H1 (cell line): ENCODE measurements around the gene WWC2. TPM values are rescaled to one million over a fixed set of nuclear protein-coding genes. Genes with fewer than 3 reads are reported as not detected.

ENCODE experiments used
- CTCF ChIA-PET: fragments of 300-600 bp; sonication (Branson Sonifier 250); formaldehyde crosslinking; loops from one replicate; lab custom pipeline; 2021; ENCODE audit not compliant: partially characterized antibody; lab: Charles Lee
- POLR2A ChIA-PET: fragments of 300-600 bp; sonication (Branson Sonifier 250); formaldehyde crosslinking; loops from one replicate; lab custom pipeline; 2021; ENCODE audit warnings: inconsistent platforms; ENCODE audit not compliant: partially characterized antibody; lab: Charles Lee
- DNase-seq, 2 experiments: peaks; one replicate each; pipeline versions ENCODE4 v3.0.0 to v3.0.0-alpha.2; 2010 to 2022; ENCODE audit warnings: low spot score in 2 of 2, low read depth in 1 of 2, mixed read lengths in 1 of 2
- FAIRE-seq: peaks from 2 replicates; lab custom pipeline; 2011; peaks lifted over from hg19 to GRCh38; lab: Jason Lieb, UNC
- H2AFZ ChIP-seq: 2 replicates; pipeline ENCODE4 v1.8.1; 2012; ENCODE audit warnings: low read length, inconsistent platforms
- H2AK5ac ChIP-seq: 2 replicates; pipeline ENCODE4 v1.6.1; 2013; ENCODE audit warnings: low read depth, low read length
- H2BK120ac ChIP-seq: replicated peaks from 2 replicates; pipeline ENCODE3; 2013; ENCODE audit warnings: low read depth, low read length, inconsistent platforms
- H2BK12ac ChIP-seq: 2 replicates; pipeline ENCODE4 v1.6.1; 2013; ENCODE audit warnings: low read depth, low read length
- H2BK15ac ChIP-seq: 2 replicates; pipeline ENCODE4 v1.6.1; 2013; ENCODE audit warnings: low read length
- H2BK20ac ChIP-seq: 2 replicates; pipeline ENCODE4 v1.6.1; 2013; ENCODE audit warnings: low read length
- H2BK5ac ChIP-seq: 2 replicates; pipeline ENCODE4 v1.6.1; 2013; ENCODE audit warnings: low read depth, low read length
- H3K14ac ChIP-seq: 2 replicates; pipeline ENCODE4 v1.6.1; 2013; ENCODE audit warnings: inconsistent platforms; ENCODE audit not compliant: insufficient read length
- H3K18ac ChIP-seq: 2 replicates; pipeline ENCODE4 v1.6.1; 2013; ENCODE audit warnings: low read length; ENCODE audit errors: extremely low read depth
- H3K23ac ChIP-seq: 2 replicates; pipeline ENCODE4 v1.6.1; 2013; ENCODE audit warnings: inconsistent platforms; ENCODE audit not compliant: insufficient read length
- H3K23me2 ChIP-seq: 2 replicates; pipeline ENCODE4 v1.6.1; 2013; ENCODE audit warnings: low read depth, low read length
- H3K27ac ChIP-seq: 2 replicates; pipeline ENCODE4 v1.6.1; 2011; ENCODE audit warnings: low read depth, low read length, inconsistent platforms
- H3K27me3 ChIP-seq, 4 experiments: replicated peaks in 1 of 4; 1 replicate in 1 of 4; 2 replicates in 3 of 4; pipeline versions ENCODE4 v1.6.1 to v1.8.1; 2011 to 2013; ENCODE audit warnings: low read length in 3 of 4, mild to moderate bottlenecking in 3 of 4, inconsistent platforms in 2 of 4, mixed read lengths in 2 of 4, moderate library complexity in 1 of 4; ENCODE audit not compliant: control insufficient read depth in 3 of 4, insufficient read depth in 3 of 4; ENCODE audit errors: extremely low read depth in 1 of 4
- H3K36me3 ChIP-seq, 4 experiments: 2 replicates each; pipeline versions ENCODE4 v1.6.1 to v1.8.1; 2011 to 2013; ENCODE audit warnings: mild to moderate bottlenecking in 4 of 4, low read length in 3 of 4, moderate library complexity in 2 of 4, control low read depth in 1 of 4, inconsistent platforms in 1 of 4; ENCODE audit not compliant: insufficient read depth in 4 of 4, control insufficient read depth in 2 of 4
- H3K4ac ChIP-seq: replicated peaks from 2 replicates; pipeline ENCODE3; 2013; ENCODE audit warnings: low read length, low read depth, mixed read lengths, inconsistent platforms; ENCODE audit not compliant: insufficient read length
- H3K4me1 ChIP-seq, 4 experiments: replicated peaks in 1 of 4; 1 replicate in 1 of 4; 2 replicates in 3 of 4; pipeline versions ENCODE4 v1.6.1 to v1.8.1; 2011 to 2013; ENCODE audit warnings: low read length in 3 of 4, inconsistent platforms in 2 of 4, mixed read lengths in 1 of 4; ENCODE audit not compliant: insufficient read depth in 4 of 4, control insufficient read depth in 3 of 4
- H3K4me2 ChIP-seq, 2 experiments: 2 replicates each; pipeline versions ENCODE4 v1.6.1 to v1.8.1; 2011 to 2013; ENCODE audit warnings: low read depth in 2 of 2, low read length in 2 of 2, control low read depth in 1 of 2, inconsistent platforms in 1 of 2, mild to moderate bottlenecking in 1 of 2; ENCODE audit not compliant: insufficient read depth in 1 of 2
- H3K4me3 ChIP-seq, 4 experiments: fragments of 200-600, 300-600 bp in 1 of 4; sonication (generic), shearing (Covaris generic), sonication (Bioruptor Twin) in 1 of 4; 2 replicates each; pipeline versions ENCODE4 v1.5.1 to v1.8.1; 2011 to 2016; ENCODE audit warnings: low read length in 4 of 4, low read depth in 3 of 4, control low read depth in 2 of 4, inconsistent platforms in 2 of 4, mild to moderate bottlenecking in 2 of 4, mixed read lengths in 1 of 4, moderate library complexity in 1 of 4; ENCODE audit not compliant: insufficient read depth in 2 of 4; ENCODE audit errors: extremely low read depth in 1 of 4
- H3K56ac ChIP-seq: replicated peaks from 2 replicates; pipeline ENCODE3; 2013; ENCODE audit warnings: low read depth, mild to moderate bottlenecking, mixed read lengths, low read length, inconsistent platforms; ENCODE audit not compliant: insufficient read length
- H3K79me1 ChIP-seq: 2 replicates; pipeline ENCODE4 v1.6.1; 2013; ENCODE audit warnings: low read depth, low read length, control low read depth
- H3K79me2 ChIP-seq, 2 experiments: 2 replicates each; pipeline versions ENCODE4 v1.6.1 to v1.8.1; 2012 to 2013; ENCODE audit warnings: low read length in 2 of 2, mild to moderate bottlenecking in 2 of 2, inconsistent platforms in 1 of 2; ENCODE audit not compliant: insufficient read depth in 2 of 2, control insufficient read depth in 1 of 2
- H3K9ac ChIP-seq, 4 experiments: replicated peaks in 1 of 4; 1 replicate in 1 of 4; 2 replicates in 3 of 4; pipeline versions ENCODE4 v1.6.1 to v1.8.1; 2011 to 2013; ENCODE audit warnings: low read depth in 3 of 4, low read length in 3 of 4, control low read depth in 2 of 4, mild to moderate bottlenecking in 2 of 4, moderate library complexity in 2 of 4, inconsistent platforms in 1 of 4; ENCODE audit errors: extremely low read depth in 1 of 4
- H3K9me3 ChIP-seq, 2 experiments: 2 replicates each; pipeline versions ENCODE4 v1.6.1 to v1.8.1; 2012 to 2013; ENCODE audit warnings: mild to moderate bottlenecking in 2 of 2, moderate library complexity in 2 of 2, control low read depth in 1 of 2, inconsistent platforms in 1 of 2, low read depth in 1 of 2, low read length in 1 of 2, mixed read lengths in 1 of 2; ENCODE audit not compliant: insufficient read depth in 2 of 2
- H4K20me1 ChIP-seq, 2 experiments: replicated peaks in 1 of 2; 2 replicates each; pipeline versions ENCODE3 to v1.8.1; 2011 to 2013; ENCODE audit warnings: inconsistent platforms in 2 of 2, low read length in 2 of 2, mild to moderate bottlenecking in 1 of 2; ENCODE audit not compliant: insufficient read depth in 2 of 2, control insufficient read depth in 1 of 2
- H4K5ac ChIP-seq: 2 replicates; pipeline ENCODE4 v1.6.1; 2013; ENCODE audit warnings: low read length, low read depth, mixed read lengths, inconsistent platforms; ENCODE audit not compliant: insufficient read length
- H4K8ac ChIP-seq: 2 replicates; pipeline ENCODE4 v1.8.0; 2013; ENCODE audit warnings: mild to moderate bottlenecking, moderate library complexity, low read length, inconsistent platforms; ENCODE audit not compliant: insufficient read depth; ENCODE audit errors: extremely low read depth
- H4K91ac ChIP-seq: replicated peaks from 2 replicates; pipeline ENCODE3; 2013; ENCODE audit warnings: low read length, mixed read lengths, inconsistent platforms; ENCODE audit not compliant: insufficient read length
- CREB1 ChIP-seq: IDR thresholded peaks from 2 replicates; pipeline ENCODE4 v1.6.1; 2012; ENCODE audit warnings: inconsistent platforms
- FOSL1 ChIP-seq: IDR thresholded peaks from 2 replicates; pipeline ENCODE4 v1.6.1; 2011; ENCODE audit warnings: mild to moderate bottlenecking, low read depth, low read length, moderate library complexity; ENCODE audit not compliant: insufficient read depth
- NRF1 ChIP-seq: IDR thresholded peaks from 2 replicates; pipeline ENCODE4 v1.6.1; 2011; ENCODE audit warnings: mild to moderate bottlenecking, low read depth, low read length, improper control_type of control experiment
- RAD21 ChIP-seq, 2 experiments: IDR thresholded peaks in 1 of 2; conservative IDR thresholded peaks in 1 of 2; 2 replicates each; pipeline ENCODE4 v1.6.1; 2011; ENCODE audit warnings: low read depth in 2 of 2, low read length in 2 of 2, improper control_type of control experiment in 1 of 2, inconsistent platforms in 1 of 2, mild to moderate bottlenecking in 1 of 2, moderate library complexity in 1 of 2
- SRF ChIP-seq: IDR thresholded peaks from 2 replicates; pipeline ENCODE4 v1.6.1; 2011; ENCODE audit warnings: mild to moderate bottlenecking, low read depth, low read length, moderate library complexity
- TCF12 ChIP-seq: IDR thresholded peaks from 2 replicates; pipeline ENCODE4 v1.6.1; 2011; ENCODE audit warnings: low read depth, mild to moderate bottlenecking, low read length
- TEAD4 ChIP-seq: IDR thresholded peaks from 2 replicates; pipeline ENCODE4 v1.6.1; 2012; ENCODE audit warnings: low read depth, low read length, inconsistent platforms, mixed read lengths
- WGBS, 2 experiments: shearing (Covaris generic) in 1 of 2; methylation state at CpG; one replicate each; pipeline versions ENCODE4 v1.1.6 to v1.1.7; 2013 to 2015; ENCODE audit warnings: low lambda C conversion rate in 2 of 2, mixed read lengths in 2 of 2, inconsistent platforms in 1 of 2, low coverage in 1 of 2, missing lambda C conversion rate in 1 of 2; ENCODE audit not compliant: insufficient replicate concordance in 2 of 2, insufficient coverage in 1 of 2, insufficient read length in 1 of 2; ENCODE audit errors: extremely low coverage in 1 of 2, missing lambda C conversion rate in 1 of 2; 5-methylcytosine and 5-hydroxymethylcytosine counted together
- polyA plus RNA-seq, 7 experiments: library from polyadenylated mRNA; depleted of rRNA in 3 of 7; stranded (reverse) in 5 of 7; unstranded in 2 of 7; fragments of >200 nt in 5 of 7; fragments of 200-250 nt in 2 of 7; gene quantifications; 1 replicate in 5 of 7; 2 replicates in 1 of 7; 4 replicates in 1 of 7; pipeline versions ENCODE4 v1.2.1 to v1.2.3, GENCODE V29; 2011 to 2013; ENCODE audit warnings: missing spikeins in 2 of 7, mixed read lengths in 2 of 7
- total RNA-seq: library from RNA; stranded (reverse); fragmentation: NEBNext Ultra II Directional; extraction: Animal tissue kit (Norgen Biotek cat#: 25700); gene quantifications from 2 replicates; pipeline ENCODE4 v1.2.1, GENCODE V29; 2021
- TF ChIP-seq, protein P1 (sequence below): IDR thresholded peaks from 2 replicates; pipeline ENCODE4 v1.6.1; 2012; ENCODE audit warnings: inconsistent platforms

The WWC2 gene
- total and polyA plus RNA-seq, 2 of the 8 experiments (the other 6 are each of a cell fraction or from before 2014, with no cell fraction given), result 17.6 to 135 TPM

DNA sequence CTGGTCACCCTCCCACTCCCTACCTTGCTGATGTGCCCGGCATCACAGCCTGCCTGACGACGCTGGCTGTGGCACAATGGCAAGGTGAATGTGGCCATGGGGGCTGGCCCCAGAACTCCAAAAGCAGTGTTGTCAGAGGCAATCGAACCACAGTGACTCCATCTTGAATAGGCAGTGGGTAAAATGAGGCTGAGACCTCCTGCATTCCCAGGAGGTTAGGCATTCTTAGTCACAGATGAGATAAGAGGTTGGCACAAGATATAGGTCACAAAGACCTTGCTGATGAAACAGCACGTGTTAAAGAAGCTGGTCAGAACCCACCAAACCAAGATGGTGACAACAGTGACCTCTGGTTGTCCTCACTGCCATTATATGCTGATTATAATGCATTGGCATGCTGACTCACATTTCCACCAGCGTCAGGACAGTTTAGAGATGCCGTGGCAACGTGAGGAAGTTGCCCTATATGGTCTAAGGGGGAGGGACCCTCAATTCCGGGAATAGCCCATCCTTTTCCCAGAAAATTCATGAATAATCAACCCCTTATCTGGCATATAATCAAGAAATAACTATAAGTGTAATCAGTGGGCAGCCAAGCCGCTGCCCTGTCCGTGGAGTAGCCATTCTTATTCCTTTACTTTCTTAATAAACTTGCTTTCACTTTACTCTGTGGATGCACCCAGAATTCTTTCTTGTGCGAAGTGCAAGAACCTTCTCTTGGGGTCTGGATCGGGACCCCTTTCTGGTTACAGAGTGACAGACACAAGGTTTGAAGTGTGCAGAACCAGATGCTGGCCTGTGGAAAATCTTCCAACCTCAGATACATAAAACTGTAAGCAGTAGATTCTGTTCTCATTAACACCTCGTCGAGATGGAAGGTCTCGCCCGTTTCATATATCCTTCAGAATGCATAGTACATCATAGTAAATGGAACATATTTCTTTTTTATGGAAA, 249.9 kb downstream of the WWC2 start:
- Histone ChIP-seq H4K5ac (no peak overlapping the region), H2BK15ac (no peak overlapping the region), H3K18ac (no peak overlapping the region), H3K56ac (no peak overlapping the region), H3K4ac (no peak overlapping the region), H2BK120ac (no peak overlapping the region), H3K27ac (no peak overlapping the region), H3K4me2 (no peak overlapping the region), H2BK12ac (0 out of 2 replicates have a peak overlapping the region, but pooled peaks have one; percentile 39), H2AFZ (no peak overlapping the region; the same call in 1 of the 2 replicates), H4K8ac (no peak overlapping the region), H2BK5ac (no peak overlapping the region), H4K20me1 (no peaks in the 10 kb centered on the region), H2BK20ac (no peak overlapping the region), H3K23me2 (no peaks in the 10 kb centered on the region), H3K14ac (no peak overlapping the region), H3K79me2 (no peaks in the 10 kb centered on the region), H3K79me1 (no peaks in the 10 kb centered on the region), H3K27me3 (no peaks in the 10 kb centered on the region), H3K9me3 (no peaks in the 10 kb centered on the region), H3K4me1 (no peaks in the 10 kb centered on the region), H2AK5ac (no peak overlapping the region), H4K91ac (no peak overlapping the region), H3K36me3 (no peaks in the 10 kb centered on the region), H3K4me3 (no peak overlapping the region), H3K9ac (no peak overlapping the region; a peak in 1 of 7 replicates), H3K23ac (no peak overlapping the region)
- no peak for TF ChIP-seq RAD21 (IDR thresholded peaks at IDR 0.05 in 1 of 2, conservative IDR thresholded peaks at IDR 0.05 in 1 of 2; ENCODE audit: low read depth in 2 of 2, low read length in 2 of 2)
- no peak for TF ChIP-seq TEAD4
- TF ChIP-seq FOSL1, result no peak
- 0 out of 2 replicates have a peak, but pooled peaks have one; percentile 36 for TF ChIP-seq SRF
- no peak for TF ChIP-seq NRF1
- TF ChIP-seq, protein P1, sequence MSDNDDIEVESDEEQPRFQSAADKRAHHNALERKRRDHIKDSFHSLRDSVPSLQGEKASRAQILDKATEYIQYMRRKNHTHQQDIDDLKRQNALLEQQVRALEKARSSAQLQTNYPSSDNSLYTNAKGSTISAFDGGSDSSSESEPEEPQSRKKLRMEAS, result no peak
- no peak for TF ChIP-seq CREB1
- TF ChIP-seq TCF12, result no peak
- FAIRE-seq (no peak), DNase-seq (no peak)
- 89% methylated on average over 17 of the region's 17 CpGs; no CpG with 5 or more reads in 1 of the 2 experiments for WGBS, 2 experiments
- CTCF ChIA-PET, result no interaction called here
- POLR2A ChIA-PET, result no interaction called here
